Gastrocnemius medialis (tissue), 4 donors: ENCODE measurements around the gene SF3B6. TPM values are rescaled to one million over a fixed set of nuclear protein-coding genes. Genes with fewer than 3 reads are reported as not detected.

Experiments
- ATAC-seq, 2 donors: fragments of 150-250 bp; one replicate each; pipeline ENCODE4 v1.9.1; 2016
- DNase-seq, 2 donors: peaks; one replicate each; pipeline ENCODE4 v3.0.0-alpha.2; 2019
- H3K27ac ChIP-seq, 4 donors: fragments of 200-600 bp; sonication (generic); 1 replicate in 1 of 4; 2 replicates in 3 of 4; pipeline ENCODE4 v1.5.1; 2016 to 2018; ENCODE audit warnings: mild to moderate bottlenecking in 2 of 4, moderate library complexity in 1 of 4
- H3K27me3 ChIP-seq, 3 donors: fragments of 200-600 bp; sonication (generic) in 2 of 3; 1 replicate in 1 of 3; 2 replicates in 2 of 3; pipeline versions ENCODE4 v1.5.1 to v1.6.0; 2016 to 2019; ENCODE audit warnings: mild to moderate bottlenecking in 1 of 3, moderate library complexity in 1 of 3
- H3K36me3 ChIP-seq, 2 donors: fragments of 200-600 bp; sonication (generic) in 1 of 2; one replicate each; pipeline ENCODE4 v1.5.1; 2017 to 2018
- H3K4me1 ChIP-seq, 2 donors: fragments of 200-600 bp; sonication (generic) in 1 of 2; one replicate each; pipeline ENCODE4 v1.5.1; 2016 to 2017; ENCODE audit warnings: mild to moderate bottlenecking in 2 of 2
- H3K4me3 ChIP-seq, 4 donors: fragments of 200-600 bp; sonication (generic) in 3 of 4; 1 replicate in 1 of 4; 2 replicates in 3 of 4; pipeline ENCODE4 v1.5.1; 2016 to 2019; ENCODE audit warnings: mild to moderate bottlenecking in 2 of 4
- H3K9me3 ChIP-seq, 3 donors: fragments of 200-600 bp; sonication (generic) in 2 of 3; 1 replicate in 1 of 3; 2 replicates in 2 of 3; pipeline ENCODE4 v1.5.1; 2016 to 2019
- CTCF ChIP-seq, 5 experiments: fragments of 450-650 bp in 3 of 5; fragments of 200-600 bp in 2 of 5; sonication (generic) in 2 of 5; IDR thresholded peaks in 4 of 5; conservative IDR thresholded peaks in 1 of 5; 1 replicate in 4 of 5; 2 replicates in 1 of 5; pipeline ENCODE4 v1.5.1; 2016 to 2019; ENCODE audit warnings: antibody characterized with exemption in 5 of 5, mild to moderate bottlenecking in 3 of 5, moderate library complexity in 3 of 5
- POLR2A ChIP-seq, 2 donors: fragments of 450-650 bp; IDR thresholded peaks; one replicate each; pipeline ENCODE4 v1.6.1; 2017; ENCODE audit warnings: antibody characterized with exemption in 2 of 2, mild to moderate bottlenecking in 2 of 2, moderate library complexity in 2 of 2
- in situ Hi-C, 4 donors: fragments of 200-750 bp; cut with MboI; loops; one replicate each; pipeline versions ENCODE4 v1.15.0 to v1.8.0; 2017; ENCODE audit warnings: low sequenced_read_pairs in 4 of 4
- intact Hi-C: fragments of 100-400 bp; cut with DNase I; formaldehyde crosslinking; loops from one replicate; pipeline ENCODE4 v1.15.1; 2023; ENCODE audit warnings: low total_unique reads
- total RNA-seq, 4 donors: library from RNA; depleted of rRNA; stranded (reverse); fragments of >200 nt; gene quantifications; one replicate each; pipeline versions ENCODE4 v1.1.0 to v1.2.3, GENCODE V29; 2016

The SF3B6 gene
- total RNA-seq, 4 donors from 2014 or later, result 55.2 to 88.1 (median 70.5) TPM

GRCh38 chr2:24038786-24039499 is 37.2 kb downstream of the SF3B6 start:
- no peak overlapping the region for H3K4me3 ChIP-seq
- no peak overlapping the region for H3K27ac ChIP-seq
- intact Hi-C loops, result no loop called here
- in situ Hi-C loops, result loop anchor here in 1 of 4 donors (25.0 kb wide), 1 partner anchor 102 kb away; the partner anchor contains the start of genes ATAD2B and UBXN2A
- no peak for ATAC-seq
- no peaks in the 10 kb centered on the region for H3K27me3 ChIP-seq
- H3K36me3 ChIP-seq, result peaks cover 0 to 23% of the 10 kb centered on the region in 2 donors
- no peaks in the 10 kb centered on the region for H3K4me1 ChIP-seq
- no peaks in the 10 kb centered on the region for H3K9me3 ChIP-seq
- no peak for DNase-seq
- TF ChIP-seq POLR2A (IDR thresholded peaks at IDR 0.05) (no peak), CTCF (IDR thresholded peaks at IDR 0.05 in 4 of 5, conservative IDR thresholded peaks at IDR 0.05 in 1 of 5) (no peak)

GRCh38 chr2:24026233-24026632 is 49.9 kb downstream of the SF3B6 start:
- TF ChIP-seq POLR2A (IDR thresholded peaks at IDR 0.05) (no peak), CTCF (IDR thresholded peaks at IDR 0.05 in 4 of 5, conservative IDR thresholded peaks at IDR 0.05 in 1 of 5) (no peak)
- no peaks in the 10 kb centered on the region for H3K9me3 ChIP-seq
- in situ Hi-C loops (loop anchor here in 1 of 4 donors (25.0 kb wide), 1 partner anchor 89 kb away; the partner anchor contains the start of genes ATAD2B and UBXN2A), intact Hi-C loops (no loop called here)
- H3K4me1 ChIP-seq, result no peaks in the 10 kb centered on the region
- no peak for ATAC-seq
- peaks cover 0 to 47% of the 10 kb centered on the region in 2 donors for H3K36me3 ChIP-seq
- DNase-seq, result no peak
- no peak overlapping the region for H3K4me3 ChIP-seq
- H3K27ac ChIP-seq, result no peak overlapping the region
- H3K27me3 ChIP-seq, result no peaks in the 10 kb centered on the region

- in situ Hi-C loops (loop anchor here in 1 of 4 donors (25.0 kb wide), 1 partner anchor 88 kb away; the partner anchor contains the start of genes ATAD2B and UBXN2A), intact Hi-C loops (no loop called here)
- no peak overlapping the region for H3K27ac ChIP-seq
- peaks cover 0 to 36% of the 10 kb centered on the region in 2 donors for H3K36me3 ChIP-seq
- H3K4me3 ChIP-seq, result no peak overlapping the region
- ATAC-seq (no peak), DNase-seq (no peak)
- H3K9me3 ChIP-seq, result no peaks in the 10 kb centered on the region
- no peaks in the 10 kb centered on the region for H3K27me3 ChIP-seq
- TF ChIP-seq CTCF (IDR thresholded peaks at IDR 0.05 in 4 of 5, conservative IDR thresholded peaks at IDR 0.05 in 1 of 5), result no peak
- TF ChIP-seq POLR2A (IDR thresholded peaks at IDR 0.05), result no peak
- H3K4me1 ChIP-seq, result no peaks in the 10 kb centered on the region
Measured at GRCh38 chr2:24024996-24025663, 51.0 kb downstream of the SF3B6 start.

GRCh38 chr2:24024018-24024417 is 52.1 kb downstream of the SF3B6 start:
- ATAC-seq (no peak), DNase-seq (no peak)
- H3K27ac ChIP-seq, result no peak overlapping the region
- peaks cover 0 to 25% of the 10 kb centered on the region in 2 donors for H3K36me3 ChIP-seq
- H3K4me3 ChIP-seq, result no peak overlapping the region
- H3K9me3 ChIP-seq, result no peaks in the 10 kb centered on the region
- TF ChIP-seq POLR2A (IDR thresholded peaks at IDR 0.05), result no peak
- no peaks in the 10 kb centered on the region for H3K27me3 ChIP-seq
- intact Hi-C loops (no loop called here), in situ Hi-C loops (no loop called here)
- no peaks in the 10 kb centered on the region for H3K4me1 ChIP-seq

GRCh38 chr2:24022975-24023575 is 53.1 kb downstream of the SF3B6 start:
- TF ChIP-seq CTCF (IDR thresholded peaks at IDR 0.05 in 4 of 5, conservative IDR thresholded peaks at IDR 0.05 in 1 of 5) (no peak), POLR2A (IDR thresholded peaks at IDR 0.05) (no peak)

More at GRCh38 chr2:24022975-24023575, 53.1 kb downstream of the SF3B6 start:
- no peak overlapping the region for H3K4me3 ChIP-seq
- H3K9me3 ChIP-seq, result no peaks in the 10 kb centered on the region
- H3K27me3 ChIP-seq, result no peaks in the 10 kb centered on the region
- H3K27ac ChIP-seq, result no peak overlapping the region
- intact Hi-C loops, result no loop called here
- ATAC-seq (no peak), DNase-seq (no peak)
- H3K4me1 ChIP-seq, result no peaks in the 10 kb centered on the region
- peaks cover 0 to 17% of the 10 kb centered on the region in 2 donors for H3K36me3 ChIP-seq
- in situ Hi-C loops, result no loop called here
